Measurements from ENCODE around the gene IL4. TPM values are rescaled to one million over a fixed set of nuclear protein-coding genes. Genes with fewer than 3 reads are reported as not detected.

IL4 gene
- total RNA-seq, 1 experiment from 2014 or later: not detected

DNA sequence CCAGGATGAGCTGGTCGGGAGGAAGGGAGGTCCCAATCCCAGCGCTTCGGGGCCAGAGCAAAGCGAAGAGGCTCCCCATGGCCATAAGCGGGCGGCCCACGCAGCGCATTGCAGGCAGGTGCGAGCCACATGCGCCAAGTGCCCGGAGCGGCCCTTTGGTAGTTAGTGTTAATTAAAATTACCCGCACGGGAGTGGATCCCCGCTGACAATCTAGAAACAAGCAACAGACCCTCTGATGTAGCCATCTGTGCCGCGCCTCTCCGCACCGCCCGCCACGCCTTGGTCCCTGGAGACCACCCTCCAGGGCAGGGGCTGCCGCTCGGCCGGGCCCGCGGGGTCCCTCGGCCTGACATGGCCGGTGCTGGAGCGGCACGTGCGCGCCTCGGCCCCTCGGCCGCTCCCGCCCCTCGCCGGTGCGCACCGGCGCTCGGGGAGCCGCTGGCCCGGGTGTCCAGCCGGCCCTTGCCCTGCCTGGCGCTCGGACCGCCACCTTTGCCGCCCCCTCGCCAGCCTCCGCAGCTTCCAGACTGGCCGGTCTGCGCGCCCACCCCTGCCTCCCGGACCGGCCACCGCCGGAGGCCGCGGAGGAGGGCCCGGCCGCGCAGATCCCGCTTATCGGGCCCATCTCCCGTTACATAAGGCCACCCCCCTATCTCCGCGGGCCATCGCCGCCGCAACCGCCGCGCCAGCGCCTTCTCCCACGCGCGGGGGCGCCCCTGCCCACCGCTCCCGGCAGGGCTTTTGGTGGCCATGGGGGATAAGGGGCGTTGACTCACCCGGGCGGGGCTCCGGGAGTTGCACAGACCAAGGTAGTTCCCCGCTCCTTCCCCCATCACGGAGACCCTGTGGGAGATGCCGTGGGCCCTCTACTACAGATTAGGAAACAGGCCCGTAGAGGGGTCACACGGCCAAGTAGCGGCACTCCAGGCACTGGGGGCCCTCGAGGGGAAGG, 17.7 kb upstream of the IL4 start:
- H3K4me3 ChIP-seq: no peak overlapping the region
- no peaks in the 10 kb centered on the region for H3K27me3 ChIP-seq
- no peaks in the 10 kb centered on the region for H3K36me3 ChIP-seq
- DNase-seq: no peak
- no peaks in the 10 kb centered on the region; the same call in 1 of the 2 replicates for H3K9me3 ChIP-seq

- H3K36me3 ChIP-seq: no peaks in the 10 kb centered on the region
- H3K27me3 ChIP-seq: no peaks in the 10 kb centered on the region
- DNase-seq: no peak
- no peaks in the 10 kb centered on the region for H3K9me3 ChIP-seq
- H3K4me3 ChIP-seq: no peak overlapping the region
These were observed 16.9 kb upstream of the IL4 start for GRCh38 chr5:132656774-132657355.

GRCh38 chr5:132657676-132658380, 16.0 kb upstream of the IL4 start, which contains the start of gene IL13:
IL13 (plus strand) TSS chr5:132658173; CDS start chr5:132658187, 14 bp downstream.
- Histone ChIP-seq H3K36me3 (no peaks in the 10 kb centered on the region), H3K27me3 (no peaks in the 10 kb centered on the region), H3K9me3 (no peaks in the 10 kb centered on the region), H3K4me3 (no peak within 1 kb of the TSS)
- DNase-seq: no peak

DNA sequence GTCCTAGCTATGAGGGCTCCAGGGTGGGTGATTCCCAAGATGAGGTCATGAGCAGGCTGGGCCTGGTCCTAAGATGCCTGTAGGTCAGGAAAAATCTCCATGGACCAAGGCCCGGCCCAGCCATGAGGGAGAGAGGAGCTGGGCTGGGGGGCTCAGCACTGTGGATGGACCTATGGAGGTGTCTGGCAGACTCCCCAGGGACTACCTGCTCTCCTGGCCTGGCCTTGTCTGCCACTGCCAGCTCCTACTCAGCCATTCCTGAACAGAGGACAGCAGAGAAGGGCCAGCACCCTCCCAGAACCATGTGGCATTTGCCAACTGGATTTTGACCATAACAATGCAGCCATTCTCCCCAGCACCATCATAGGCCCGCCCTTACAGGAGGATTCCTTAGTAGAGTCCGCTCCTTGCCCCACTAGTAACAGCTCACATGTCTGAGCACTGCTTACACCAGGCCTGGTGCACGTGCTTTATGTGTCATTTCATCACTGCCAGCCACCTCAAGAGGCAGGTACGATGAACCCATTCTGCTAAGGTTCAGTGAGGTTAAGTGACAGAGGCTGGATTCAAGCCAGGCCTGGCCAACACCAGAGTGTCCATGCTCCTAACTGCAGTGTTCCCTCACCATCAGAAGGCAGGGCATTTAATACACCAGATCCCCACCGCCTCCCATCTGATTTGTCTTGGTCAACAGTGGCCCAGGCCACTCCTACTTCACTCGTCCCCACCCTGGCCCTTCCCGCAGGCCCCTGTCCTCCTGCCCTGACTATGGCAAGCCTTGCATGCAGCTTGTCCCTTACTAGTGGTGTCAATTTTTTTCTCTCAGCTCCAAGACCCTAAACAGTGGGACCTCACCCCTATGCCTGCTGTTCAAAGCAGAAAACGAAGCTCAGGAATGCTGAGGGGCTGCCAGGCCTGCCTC, 15.1 kb upstream of the IL4 start:
- Histone ChIP-seq H3K9me3 (no peaks in the 10 kb centered on the region), H3K36me3 (no peaks in the 10 kb centered on the region), H3K4me3 (no peak overlapping the region), H3K27me3 (no peaks in the 10 kb centered on the region)
- no peak for DNase-seq

GRCh38 chr5:132659598-132660493, 13.9 kb upstream of the IL4 start:
- Histone ChIP-seq H3K4me3 (no peak overlapping the region), H3K27me3 (no peaks in the 10 kb centered on the region), H3K9me3 (no peaks in the 10 kb centered on the region), H3K36me3 (no peaks in the 10 kb centered on the region)
- DNase-seq: no peak

GRCh38 chr5:132661231-132662003, 12.4 kb upstream of the IL4 start:
- H3K4me3 ChIP-seq: no peak overlapping the region
- DNase-seq: no peak

GRCh38 chr5:132662004-132662401, 11.8 kb upstream of the IL4 start:
- DNase-seq: no peak
- Histone ChIP-seq H3K27me3 (no peaks in the 10 kb centered on the region), H3K4me3 (no peak overlapping the region), H3K9me3 (no peaks in the 10 kb centered on the region), H3K36me3 (no peaks in the 10 kb centered on the region)

More at GRCh38 chr5:132661231-132662003, 12.4 kb upstream of the IL4 start:
- H3K9me3 ChIP-seq: no peaks in the 10 kb centered on the region
- no peaks in the 10 kb centered on the region for H3K27me3 ChIP-seq
- H3K36me3 ChIP-seq: no peaks in the 10 kb centered on the region

DNA sequence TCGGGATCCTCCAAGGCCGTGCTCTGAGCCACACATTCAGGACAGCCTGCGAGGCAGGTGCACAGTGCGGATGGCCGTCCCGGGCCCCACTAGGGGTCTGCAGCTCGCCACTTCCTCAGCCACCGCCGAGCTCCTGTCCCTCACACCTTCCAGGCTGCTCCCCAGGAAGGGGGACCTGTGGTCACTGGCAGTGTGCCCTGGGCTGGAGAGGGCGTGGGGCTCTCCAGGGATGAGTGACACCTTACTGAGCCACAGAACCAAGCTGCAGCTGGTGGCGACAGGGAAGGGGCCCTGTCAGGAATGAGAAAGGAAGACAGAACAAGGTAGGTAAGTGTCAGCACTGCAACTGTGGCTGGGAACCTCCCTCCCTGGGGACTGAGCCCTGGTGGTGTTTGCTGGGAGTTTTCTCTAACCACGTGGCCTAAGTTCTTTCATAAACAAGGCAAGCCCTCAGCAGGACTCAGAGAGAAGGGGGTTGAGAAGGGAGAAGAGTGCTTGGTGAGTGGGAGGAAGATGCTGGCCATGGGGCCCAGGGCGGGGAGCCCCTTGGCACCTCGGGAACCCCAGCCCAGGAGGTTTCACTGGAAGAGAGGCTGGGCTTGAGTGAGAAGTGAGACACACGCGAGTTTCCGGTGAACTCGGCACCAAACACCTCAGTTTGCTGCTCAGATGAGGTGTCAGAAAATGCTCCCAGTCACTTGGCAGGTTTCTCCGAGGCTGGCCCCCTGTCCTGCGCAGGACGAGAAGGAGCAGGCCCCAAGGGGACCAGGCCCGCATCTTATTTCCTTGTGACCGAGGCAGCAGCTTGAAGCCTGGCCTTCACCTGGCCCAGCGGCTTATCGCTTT, 10.6 kb upstream of the IL4 start:
- Histone ChIP-seq H3K9me3 (no peaks in the 10 kb centered on the region), H3K27me3 (no peaks in the 10 kb centered on the region), H3K4me3 (no peak overlapping the region), H3K36me3 (no peaks in the 10 kb centered on the region)
- no peak for DNase-seq

- Histone ChIP-seq H3K27me3 (no peaks in the 10 kb centered on the region), H3K36me3 (no peaks in the 10 kb centered on the region), H3K4me3 (no peak overlapping the region), H3K9me3 (no peaks in the 10 kb centered on the region)
- DNase-seq: no peak
These were observed 9.8 kb upstream of the IL4 start for GRCh38 chr5:132663771-132664695.

GRCh38 chr5:132664696-132665209, 9.0 kb upstream of the IL4 start:
- Histone ChIP-seq H3K9me3 (no peaks in the 10 kb centered on the region), H3K4me3 (no peak overlapping the region), H3K36me3 (no peaks in the 10 kb centered on the region), H3K27me3 (no peaks in the 10 kb centered on the region)
- DNase-seq: no peak

DNA sequence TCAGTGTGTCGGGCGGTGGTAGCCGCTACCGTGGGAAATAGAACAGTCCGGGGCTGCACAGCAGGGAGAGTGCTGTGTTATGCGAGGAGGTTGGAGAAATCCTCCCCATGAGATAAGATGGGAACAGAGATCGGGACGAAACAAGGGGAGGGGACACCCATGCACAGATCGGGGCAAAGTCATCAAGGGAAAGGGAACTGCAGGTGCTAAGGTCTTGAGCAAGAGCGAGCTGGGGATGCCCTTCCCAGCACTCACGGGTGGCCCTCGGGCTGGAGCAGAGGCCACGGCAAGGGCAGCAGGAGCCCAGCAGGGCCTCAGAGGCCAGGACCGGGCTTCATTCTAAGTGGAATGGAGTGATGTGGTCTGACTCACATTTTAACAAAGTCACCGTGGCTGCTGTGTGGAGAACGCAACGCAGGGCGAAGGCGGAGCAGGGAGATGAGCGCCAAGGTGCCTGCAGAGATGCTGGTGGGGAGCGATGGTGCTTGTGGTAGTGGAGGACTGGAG, 8.2 kb upstream of the IL4 start:
- DNase-seq: no peak
- H3K27me3 ChIP-seq: no peaks in the 10 kb centered on the region
- H3K4me3 ChIP-seq: no peak overlapping the region
- no peaks in the 10 kb centered on the region for H3K9me3 ChIP-seq
- H3K36me3 ChIP-seq: no peaks in the 10 kb centered on the region

DNA sequence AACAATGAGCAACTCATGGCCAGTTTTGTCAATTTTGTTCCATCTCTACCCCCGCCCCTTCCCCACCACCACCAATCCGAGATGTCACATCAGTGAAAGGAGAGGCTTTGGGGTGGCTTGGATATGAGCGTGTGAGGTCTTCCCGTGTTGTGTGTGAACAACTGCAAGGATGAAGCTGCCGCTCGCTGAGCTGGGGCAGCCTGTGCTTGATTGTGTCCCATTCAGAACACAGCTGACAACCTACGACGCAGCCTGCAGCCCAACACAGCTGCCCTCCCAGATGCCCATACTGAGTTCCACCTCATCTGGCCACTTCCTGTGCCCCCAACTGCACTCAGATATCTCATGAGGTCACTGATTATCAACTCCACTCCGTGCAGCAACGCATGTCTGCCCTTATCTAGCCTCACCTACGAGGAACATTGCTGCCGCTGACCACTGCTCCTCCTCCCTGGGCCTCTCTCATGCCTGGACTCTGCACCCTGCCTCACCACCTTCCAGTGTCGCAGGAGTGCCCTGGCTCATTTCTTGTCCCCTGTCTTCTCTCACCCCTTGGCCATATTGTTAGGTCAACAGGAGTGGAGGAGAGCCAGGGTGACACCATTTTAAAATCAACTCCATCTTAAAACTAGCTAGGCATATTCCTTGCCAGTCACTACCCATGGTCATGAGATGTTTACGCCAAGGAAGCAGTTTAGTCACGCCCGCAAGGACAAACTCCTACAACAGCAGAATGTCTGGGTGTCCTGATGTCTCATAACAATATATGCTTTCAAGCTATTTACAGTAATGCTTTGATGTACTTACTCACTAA, 7.3 kb upstream of the IL4 start:
- no peak for DNase-seq
- Histone ChIP-seq H3K36me3 (no peaks in the 10 kb centered on the region), H3K4me3 (no peak overlapping the region), H3K9me3 (no peaks in the 10 kb centered on the region; the same call in 1 of the 2 replicates), H3K27me3 (no peaks in the 10 kb centered on the region)
